ENCODE measurements around the gene ZBTB32. TPM values are rescaled to one million over a fixed set of nuclear protein-coding genes. Genes with fewer than 3 reads are reported as not detected.

ZBTB32 gene
- total and polyA plus RNA-seq, 8 donors = 0.15 to 0.94 (median 0.39) TPM

DNA sequence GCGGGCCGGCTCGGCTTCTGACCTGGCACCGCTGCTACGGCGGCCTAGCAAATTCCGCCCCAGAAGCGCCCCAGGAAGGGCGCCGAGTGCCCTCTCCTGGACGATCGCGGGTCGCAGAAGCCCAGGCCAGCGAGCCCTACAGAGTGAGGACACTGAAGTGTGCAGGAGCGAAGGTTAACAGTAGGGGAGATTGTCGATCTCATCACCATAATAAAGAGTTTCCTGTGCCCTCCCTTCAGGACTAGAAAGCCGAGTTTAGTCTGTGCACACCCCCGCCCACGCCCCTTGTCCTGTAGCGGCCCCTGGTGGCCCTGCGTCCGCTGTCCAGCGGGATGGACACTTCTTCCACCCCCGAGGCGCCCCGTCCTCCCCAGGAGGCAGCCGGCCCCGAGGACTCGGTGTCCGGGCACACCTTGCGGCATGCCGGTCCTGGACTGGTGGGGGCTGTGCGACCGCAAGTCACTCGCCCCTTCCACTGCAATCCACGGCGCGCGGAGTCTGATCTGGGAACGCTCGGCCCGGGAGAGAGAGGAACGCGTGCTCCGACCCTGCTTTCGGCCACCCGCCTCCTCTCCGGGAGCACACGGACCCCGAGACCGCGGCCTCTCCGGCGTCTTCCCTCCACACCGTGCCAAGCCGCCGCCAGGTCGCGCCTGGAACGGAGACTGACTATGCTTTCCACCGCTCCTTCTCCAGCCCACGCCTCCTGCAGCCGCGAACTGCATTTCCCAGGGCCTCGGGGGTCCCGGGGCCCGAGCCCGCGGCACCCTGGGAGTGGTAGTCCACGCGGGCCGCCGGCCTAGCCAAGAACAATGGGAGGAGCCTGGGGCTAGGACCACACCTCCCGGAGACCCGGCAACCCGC, 12.7 kb downstream of the ZBTB32 start:
- no peaks in the 10 kb centered on the region for H3K9me3 ChIP-seq
- intact Hi-C loops (cut with DNase I) = no loop called here
- ATAC-seq (peak; percentile 93), DNase-seq (peak; percentile 83 to 97 (median 96))
- peaks cover 0 to 25% of the 10 kb centered on the region in 2 donors for H3K36me3 ChIP-seq
- no peaks in the 10 kb centered on the region for H3K27me3 ChIP-seq
- H3K4me1 ChIP-seq = peaks cover 12 to 37% of the 10 kb centered on the region in 2 donors
- TF ChIP-seq, protein P1, sequence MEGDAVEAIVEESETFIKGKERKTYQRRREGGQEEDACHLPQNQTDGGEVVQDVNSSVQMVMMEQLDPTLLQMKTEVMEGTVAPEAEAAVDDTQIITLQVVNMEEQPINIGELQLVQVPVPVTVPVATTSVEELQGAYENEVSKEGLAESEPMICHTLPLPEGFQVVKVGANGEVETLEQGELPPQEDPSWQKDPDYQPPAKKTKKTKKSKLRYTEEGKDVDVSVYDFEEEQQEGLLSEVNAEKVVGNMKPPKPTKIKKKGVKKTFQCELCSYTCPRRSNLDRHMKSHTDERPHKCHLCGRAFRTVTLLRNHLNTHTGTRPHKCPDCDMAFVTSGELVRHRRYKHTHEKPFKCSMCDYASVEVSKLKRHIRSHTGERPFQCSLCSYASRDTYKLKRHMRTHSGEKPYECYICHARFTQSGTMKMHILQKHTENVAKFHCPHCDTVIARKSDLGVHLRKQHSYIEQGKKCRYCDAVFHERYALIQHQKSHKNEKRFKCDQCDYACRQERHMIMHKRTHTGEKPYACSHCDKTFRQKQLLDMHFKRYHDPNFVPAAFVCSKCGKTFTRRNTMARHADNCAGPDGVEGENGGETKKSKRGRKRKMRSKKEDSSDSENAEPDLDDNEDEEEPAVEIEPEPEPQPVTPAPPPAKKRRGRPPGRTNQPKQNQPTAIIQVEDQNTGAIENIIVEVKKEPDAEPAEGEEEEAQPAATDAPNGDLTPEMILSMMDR (IDR thresholded peaks at IDR 0.05) = peak; percentile 92 to 94
- peak overlapping the region; percentile 83 to 90 for H3K27ac ChIP-seq
- H3K4me3 ChIP-seq = peak overlapping the region; percentile 58 to 95

DNA sequence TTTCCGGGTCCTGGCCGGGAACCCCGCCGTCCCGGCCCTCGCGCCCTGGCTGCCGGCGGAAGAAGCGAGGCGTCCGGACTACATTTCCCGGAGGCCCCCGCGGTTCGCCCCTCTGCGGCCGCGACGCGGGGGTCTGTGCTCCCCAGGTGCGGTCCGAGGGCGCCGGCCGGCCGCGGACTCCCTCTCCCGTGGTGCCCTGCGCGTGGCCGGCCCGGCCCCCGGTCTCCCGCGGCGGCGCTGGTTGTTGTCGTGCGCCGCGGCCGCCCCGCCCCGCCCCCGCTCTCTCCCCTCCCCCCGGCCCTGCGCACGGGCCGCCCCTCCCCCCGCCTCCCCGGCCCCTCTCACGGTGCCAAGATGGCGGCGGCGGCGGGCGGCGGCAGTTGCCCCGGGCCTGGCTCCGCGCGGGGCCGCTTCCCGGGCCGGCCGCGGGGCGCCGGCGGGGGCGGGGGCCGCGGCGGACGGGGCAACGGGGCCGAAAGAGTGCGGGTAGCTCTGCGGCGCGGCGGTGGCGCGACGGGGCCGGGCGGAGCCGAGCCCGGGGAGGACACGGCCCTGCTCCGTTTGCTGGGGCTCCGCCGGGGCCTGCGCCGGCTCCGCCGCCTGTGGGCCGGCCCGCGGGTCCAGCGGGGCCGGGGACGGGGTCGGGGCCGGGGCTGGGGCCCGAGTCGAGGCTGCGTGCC, 13.4 kb downstream of the ZBTB32 start, which contains the start of gene KMT2B:
Gene KMT2B, plus strand, starts transcription at position 339 of the 680 bp plus-strand sequence. Its CDS starts 16 bp downstream, at position 355.
- DNase-seq = peak in 2 of 4 donors; percentile 94 to 98
- TF ChIP-seq, protein P1 (IDR thresholded peaks at IDR 0.05) = no peak
- Histone ChIP-seq H3K4me3 (peak within 1 kb of the TSS; percentile 81 to 95), H3K4me1 (peaks cover 12 to 37% of the 10 kb centered on the region in 2 donors), H3K36me3 (peaks cover 0 to 33% of the 10 kb centered on the region in 2 donors), H3K9me3 (no peaks in the 10 kb centered on the region), H3K27ac (peak within 1 kb of the TSS; percentile 83 to 90), H3K27me3 (no peaks in the 10 kb centered on the region)
- peak; percentile 69 for ATAC-seq
- intact Hi-C loops (cut with DNase I) = no loop called here

DNA sequence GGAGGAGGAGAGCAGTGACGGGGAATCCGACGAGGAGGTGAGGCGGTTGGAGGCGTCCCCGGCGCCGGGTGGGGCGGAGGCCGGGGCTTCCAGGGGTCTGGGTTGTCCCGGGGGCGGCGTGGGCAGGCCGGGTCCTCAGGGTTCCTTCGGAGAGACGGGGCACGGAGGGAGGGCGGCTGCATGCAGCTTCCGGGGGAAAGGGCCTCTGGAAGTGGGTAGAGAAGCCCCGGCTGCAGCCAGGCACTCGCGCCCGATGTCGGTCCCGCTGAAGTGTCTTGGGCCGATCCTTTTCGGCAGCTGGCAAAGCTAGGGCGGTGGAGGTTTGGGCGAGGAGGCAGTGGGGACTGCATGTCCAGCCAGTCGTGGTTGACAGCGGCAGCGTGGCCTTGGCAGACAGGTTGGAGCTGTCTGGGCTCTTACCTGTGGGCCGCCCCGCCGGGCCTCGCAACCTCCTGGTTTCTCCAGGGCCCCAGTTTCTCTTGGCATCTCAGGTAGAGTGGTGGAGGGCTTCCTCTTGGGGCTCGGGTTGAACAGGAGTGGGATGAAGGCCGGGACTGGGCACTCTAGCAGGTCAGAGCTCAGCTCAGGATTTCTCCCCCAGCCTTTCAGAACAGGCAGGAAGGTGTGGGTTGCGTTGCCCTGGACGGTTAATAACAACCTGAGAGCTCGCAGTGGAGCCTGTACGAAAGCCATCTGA, 14.1 kb downstream of the ZBTB32 start:
- TF ChIP-seq, protein P1 (IDR thresholded peaks at IDR 0.05) = no peak
- H3K27ac ChIP-seq = peak overlapping the region; percentile 72 to 82
- no peak for ATAC-seq
- H3K36me3 ChIP-seq = peaks cover 0 to 40% of the 10 kb centered on the region in 2 donors
- no peaks in the 10 kb centered on the region for H3K9me3 ChIP-seq
- peaks cover 12 to 37% of the 10 kb centered on the region in 2 donors for H3K4me1 ChIP-seq
- H3K4me3 ChIP-seq = peak overlapping the region; percentile 81 to 95
- intact Hi-C loops (cut with DNase I) = no loop called here
- peak in 2 of 4 donors; percentile 54 to 88 for DNase-seq
- H3K27me3 ChIP-seq = no peaks in the 10 kb centered on the region

DNA sequence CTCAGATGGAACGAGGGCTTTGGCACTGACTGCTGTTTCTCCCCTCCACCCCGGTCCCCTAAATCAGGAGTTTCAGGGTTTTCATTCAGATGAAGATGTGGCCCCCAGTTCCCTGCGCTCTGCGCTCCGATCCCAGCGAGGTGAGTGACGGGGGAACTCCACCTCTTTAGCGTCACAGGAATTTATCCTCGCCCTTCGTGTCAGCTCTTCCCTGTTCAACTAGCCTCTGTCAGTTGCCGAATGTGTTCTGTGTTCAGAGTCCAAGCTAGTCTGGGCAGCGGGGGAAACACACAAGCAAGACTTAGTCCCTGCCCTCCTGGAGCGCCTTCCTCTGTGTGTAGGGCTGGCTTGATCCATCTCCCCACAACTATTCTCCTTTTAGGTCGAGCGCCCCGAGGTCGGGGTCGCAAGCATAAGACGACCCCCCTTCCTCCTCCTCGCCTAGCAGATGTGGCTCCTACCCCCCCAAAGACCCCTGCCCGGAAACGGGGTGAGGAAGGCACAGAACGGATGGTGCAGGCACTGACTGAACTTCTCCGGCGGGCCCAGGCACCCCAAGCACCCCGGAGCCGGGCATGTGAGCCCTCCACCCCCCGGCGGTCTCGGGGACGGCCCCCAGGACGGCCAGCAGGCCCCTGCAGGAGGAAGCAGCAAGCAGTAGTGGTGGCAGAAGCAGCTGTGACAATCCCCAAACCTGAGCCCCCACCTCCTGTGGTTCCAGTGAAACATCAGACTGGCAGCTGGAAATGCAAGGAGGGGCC, 15.2 kb downstream of the ZBTB32 start:
- H3K4me3 ChIP-seq = peak overlapping the region in 1 of 2 donors; percentile 95
- intact Hi-C loops (cut with DNase I) = no loop called here
- peaks cover 0 to 51% of the 10 kb centered on the region in 2 donors for H3K36me3 ChIP-seq
- DNase-seq (peak in 1 of 4 donors; percentile 79), ATAC-seq (no peak)
- peaks cover 12 to 37% of the 10 kb centered on the region in 2 donors for H3K4me1 ChIP-seq
- H3K9me3 ChIP-seq = no peaks in the 10 kb centered on the region
- H3K27me3 ChIP-seq = no peaks in the 10 kb centered on the region
- H3K27ac ChIP-seq = no peak overlapping the region
- TF ChIP-seq, protein P1 (IDR thresholded peaks at IDR 0.05) = no peak
